ENCODE results near the gene SMG6. TPM values are rescaled to one million over a fixed set of nuclear protein-coding genes. Genes with fewer than 3 reads are reported as not detected.

Gene SMG6
- total and polyA plus RNA-seq, 2 of the 13 experiments (the other 11 are each of a cell fraction or from before 2014, with no cell fraction given): 4.6 to 14.6 TPM

DNA sequence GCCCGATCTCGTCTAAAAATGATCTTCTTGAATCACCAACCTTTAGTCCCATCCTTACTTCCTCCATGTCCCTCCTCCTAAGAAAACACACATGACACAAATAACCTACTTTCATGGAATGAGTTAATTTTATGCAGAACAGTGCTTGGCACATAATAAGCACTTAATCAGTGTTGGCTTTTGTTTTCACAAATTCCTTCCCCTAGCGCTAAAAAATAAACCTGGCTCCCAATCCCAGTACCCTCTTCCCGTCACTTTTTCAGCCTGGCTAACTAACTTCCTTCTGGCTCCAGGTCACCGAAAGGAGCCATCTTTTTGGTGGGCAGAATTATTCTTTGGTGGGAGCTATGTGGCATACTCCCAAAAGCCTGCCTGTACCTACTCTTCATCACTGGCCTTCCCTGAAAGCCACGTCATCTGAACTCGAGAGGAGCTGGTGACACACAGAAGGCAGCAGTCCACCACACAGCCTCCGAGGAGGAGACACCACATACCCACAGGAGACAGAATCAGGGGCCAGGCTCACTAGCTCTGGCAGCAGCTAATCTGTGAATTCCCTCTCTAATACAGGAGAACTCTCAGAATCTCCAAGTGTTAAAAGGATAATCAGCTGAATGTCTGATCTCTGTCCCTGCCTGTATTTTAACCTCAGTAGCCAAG is 114.5 kb downstream of the SMG6 start:
- Histone ChIP-seq H3K4me2 (ENCODE audit: low read depth, low read length) (no peak overlapping the region), H3K9ac (ENCODE audit: insufficient read depth, low read depth, low read length) (no peak overlapping the region)

More for the DNA sequence above, 114.5 kb downstream of the SMG6 start:
- POLR2A ChIA-PET: no interaction called here
- Histone ChIP-seq H3K36me3 (replicated peaks in 1 of 2; ENCODE audit: control insufficient read depth in 1 of 2, insufficient read depth in 2 of 2, low read length in 2 of 2) (peaks cover 22 to 70% of the 10 kb centered on the region in 2 experiments), H4K20me1 (ENCODE audit: insufficient read depth, low read length) (no peaks in the 10 kb centered on the region), H3K27me3 (ENCODE audit: control insufficient read depth in 1 of 2, insufficient read depth in 2 of 2, low read length in 2 of 2) (no peaks in the 10 kb centered on the region), H2AFZ (ENCODE audit: low read length) (no peak overlapping the region), H3K79me2 (ENCODE audit: insufficient read depth, low read length) (no peaks in the 10 kb centered on the region), H3K4me1 (ENCODE audit: insufficient read depth, low read length) (no peaks in the 10 kb centered on the region), H3K27ac (ENCODE audit: extremely low read length, insufficient read depth, low read length) (no peak overlapping the region), H3K4me3 (replicated peaks in 1 of 3; ENCODE audit: insufficient read depth in 1 of 3, low read depth in 2 of 3, low read length in 3 of 3) (no peak overlapping the region), H3K9me3 (ENCODE audit: low read length) (no peaks in the 10 kb centered on the region)
- in situ Hi-C loops (cut with HindIII; ENCODE audit: extremely low pct_ligation_motif_present, low pct_unique_long_range_greater_than_20kb) (no loop called here), intact Hi-C loops (cut with micrococcal nuclease; ENCODE audit: unreplicated experiment) (no loop called here)
- TF ChIP-seq ZKSCAN8 (CRISPR knock-in tag; IDR thresholded peaks at IDR 0.05; ENCODE audit: borderline replicate concordance): no peak
- TF ChIP-seq JUN (CRISPR knock-in tag; IDR thresholded peaks at IDR 0.05): no peak
- TF ChIP-seq, protein P1, sequence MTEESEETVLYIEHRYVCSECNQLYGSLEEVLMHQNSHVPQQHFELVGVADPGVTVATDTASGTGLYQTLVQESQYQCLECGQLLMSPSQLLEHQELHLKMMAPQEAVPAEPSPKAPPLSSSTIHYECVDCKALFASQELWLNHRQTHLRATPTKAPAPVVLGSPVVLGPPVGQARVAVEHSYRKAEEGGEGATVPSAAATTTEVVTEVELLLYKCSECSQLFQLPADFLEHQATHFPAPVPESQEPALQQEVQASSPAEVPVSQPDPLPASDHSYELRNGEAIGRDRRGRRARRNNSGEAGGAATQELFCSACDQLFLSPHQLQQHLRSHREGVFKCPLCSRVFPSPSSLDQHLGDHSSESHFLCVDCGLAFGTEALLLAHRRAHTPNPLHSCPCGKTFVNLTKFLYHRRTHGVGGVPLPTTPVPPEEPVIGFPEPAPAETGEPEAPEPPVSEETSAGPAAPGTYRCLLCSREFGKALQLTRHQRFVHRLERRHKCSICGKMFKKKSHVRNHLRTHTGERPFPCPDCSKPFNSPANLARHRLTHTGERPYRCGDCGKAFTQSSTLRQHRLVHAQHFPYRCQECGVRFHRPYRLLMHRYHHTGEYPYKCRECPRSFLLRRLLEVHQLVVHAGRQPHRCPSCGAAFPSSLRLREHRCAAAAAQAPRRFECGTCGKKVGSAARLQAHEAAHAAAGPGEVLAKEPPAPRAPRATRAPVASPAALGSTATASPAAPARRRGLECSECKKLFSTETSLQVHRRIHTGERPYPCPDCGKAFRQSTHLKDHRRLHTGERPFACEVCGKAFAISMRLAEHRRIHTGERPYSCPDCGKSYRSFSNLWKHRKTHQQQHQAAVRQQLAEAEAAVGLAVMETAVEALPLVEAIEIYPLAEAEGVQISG (CRISPR knock-in tag; IDR thresholded peaks at IDR 0.05): no peak
- TF ChIP-seq HMGA1 (CRISPR knock-in tag; conservative IDR thresholded peaks at IDR 0.05): no peak
- TF ChIP-seq, protein P2, sequence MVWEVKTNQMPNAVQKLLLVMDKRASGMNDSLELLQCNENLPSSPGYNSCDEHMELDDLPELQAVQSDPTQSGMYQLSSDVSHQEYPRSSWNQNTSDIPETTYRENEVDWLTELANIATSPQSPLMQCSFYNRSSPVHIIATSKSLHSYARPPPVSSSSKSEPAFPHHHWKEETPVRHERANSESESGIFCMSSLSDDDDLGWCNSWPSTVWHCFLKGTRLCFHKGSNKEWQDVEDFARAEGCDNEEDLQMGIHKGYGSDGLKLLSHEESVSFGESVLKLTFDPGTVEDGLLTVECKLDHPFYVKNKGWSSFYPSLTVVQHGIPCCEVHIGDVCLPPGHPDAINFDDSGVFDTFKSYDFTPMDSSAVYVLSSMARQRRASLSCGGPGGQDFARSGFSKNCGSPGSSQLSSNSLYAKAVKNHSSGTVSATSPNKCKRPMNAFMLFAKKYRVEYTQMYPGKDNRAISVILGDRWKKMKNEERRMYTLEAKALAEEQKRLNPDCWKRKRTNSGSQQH (CRISPR knock-in tag; IDR thresholded peaks at IDR 0.05; ENCODE audit: low read depth): no peak
- no peak for TF ChIP-seq ZNF3 (CRISPR knock-in tag; IDR thresholded peaks at IDR 0.05)
- TF ChIP-seq KDM3A (CRISPR knock-in tag; IDR thresholded peaks at IDR 0.05; ENCODE audit: low read depth): no peak
- TF ChIP-seq, protein P3, sequence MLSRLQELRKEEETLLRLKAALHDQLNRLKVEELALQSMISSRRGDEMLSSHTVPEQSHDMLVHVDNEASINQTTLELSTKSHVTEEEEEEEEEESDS (CRISPR knock-in tag; IDR thresholded peaks at IDR 0.05; ENCODE audit: borderline replicate concordance): no peak
- no peak for TF ChIP-seq FOXP1 (IDR thresholded peaks at IDR 0.05)
- TF ChIP-seq FOXP1 (CRISPR knock-in tag; IDR thresholded peaks at IDR 0.05): no peak
- no peak for TF ChIP-seq NCOA1 (CRISPR knock-in tag; IDR thresholded peaks at IDR 0.05)
- TF ChIP-seq NFE2L1 (CRISPR knock-in tag; IDR thresholded peaks at IDR 0.05; ENCODE audit: borderline replicate concordance): no peak
- TF ChIP-seq JUNB (CRISPR knock-in tag; IDR thresholded peaks at IDR 0.05; ENCODE audit: borderline replicate concordance): no peak
- TF ChIP-seq, protein P4, sequence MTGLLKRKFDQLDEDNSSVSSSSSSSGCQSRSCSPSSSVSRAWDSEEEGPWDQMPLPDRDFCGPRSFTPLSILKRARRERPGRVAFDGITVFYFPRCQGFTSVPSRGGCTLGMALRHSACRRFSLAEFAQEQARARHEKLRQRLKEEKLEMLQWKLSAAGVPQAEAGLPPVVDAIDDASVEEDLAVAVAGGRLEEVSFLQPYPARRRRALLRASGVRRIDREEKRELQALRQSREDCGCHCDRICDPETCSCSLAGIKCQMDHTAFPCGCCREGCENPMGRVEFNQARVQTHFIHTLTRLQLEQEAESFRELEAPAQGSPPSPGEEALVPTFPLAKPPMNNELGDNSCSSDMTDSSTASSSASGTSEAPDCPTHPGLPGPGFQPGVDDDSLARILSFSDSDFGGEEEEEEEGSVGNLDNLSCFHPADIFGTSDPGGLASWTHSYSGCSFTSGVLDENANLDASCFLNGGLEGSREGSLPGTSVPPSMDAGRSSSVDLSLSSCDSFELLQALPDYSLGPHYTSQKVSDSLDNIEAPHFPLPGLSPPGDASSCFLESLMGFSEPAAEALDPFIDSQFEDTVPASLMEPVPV (CRISPR knock-in tag; IDR thresholded peaks at IDR 0.05): no peak
- no peak for TF ChIP-seq POGZ (CRISPR knock-in tag; IDR thresholded peaks at IDR 0.05)
- TF ChIP-seq, protein P5, sequence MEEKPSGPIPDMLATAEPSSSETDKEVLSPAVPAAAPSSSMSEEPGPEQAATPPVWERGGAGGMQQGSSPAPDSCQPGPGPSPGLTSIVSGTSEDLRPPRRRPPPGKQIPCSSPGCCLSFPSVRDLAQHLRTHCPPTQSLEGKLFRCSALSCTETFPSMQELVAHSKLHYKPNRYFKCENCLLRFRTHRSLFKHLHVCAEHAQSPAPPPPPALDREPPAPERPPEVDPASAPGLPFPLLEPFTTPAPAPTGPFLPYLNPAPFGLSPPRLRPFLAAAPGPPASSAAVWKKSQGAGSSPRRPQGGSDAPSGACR (CRISPR knock-in tag; IDR thresholded peaks at IDR 0.05): no peak
- no peak for TF ChIP-seq HNRNPK (IDR thresholded peaks at IDR 0.05; ENCODE audit: low read depth, low read length, poor library complexity, severe bottlenecking)
- no peak for TF ChIP-seq ZFP37 (CRISPR knock-in tag; IDR thresholded peaks at IDR 0.05; ENCODE audit: borderline replicate concordance)
- DNase-seq (ENCODE audit: low spot score): no peak
- 97% methylated on average over 8 of the region's 8 CpGs for WGBS (ENCODE audit: low lambda C conversion rate)
- BruUV-seq (replicated peaks): no TSS peak
- no peak for FAIRE-seq
- no peak for ATAC-seq
- CTCF ChIA-PET (ENCODE audit: low intra/inter-chr PET ratio, low total read pairs): no interaction called here

Measured in HepG2 (cell line).